Activated naive CD4-positive, alpha-beta T cell treated with anti-CD3 and anti-CD28 coated beads, Interleukin-2, amount 10 ng/mL, durations not matched to agents 7 days and 5 days (primary cell): ENCODE results near the gene ITGA3.

Experiments used
- CTCF ChIA-PET: fragments of 350-600 bp; sonication (Branson Sonifier 250); formaldehyde crosslinking; loops from one replicate; lab custom pipeline; 2021; ENCODE audit warnings: antibody characterized with exemption; lab: Charles Lee
- DNase-seq: peaks from one replicate; pipeline ENCODE4 v3.0.0-alpha.2; 2020
- H3K27ac Mint-ChIP-seq: one replicate; pipeline ENCODE4 v1.8.0; 2021; ENCODE audit warnings: mild to moderate bottlenecking, moderate library complexity, mixed read lengths
- H3K27me3 Mint-ChIP-seq: one replicate; pipeline ENCODE4 v1.8.0; 2021; ENCODE audit warnings: mild to moderate bottlenecking, mixed read lengths
- H3K36me3 Mint-ChIP-seq: one replicate; pipeline ENCODE4 v1.8.0; 2021; ENCODE audit warnings: mixed read lengths
- H3K4me1 Mint-ChIP-seq: one replicate; pipeline ENCODE4 v1.8.0; 2021; ENCODE audit warnings: mixed read lengths
- H3K4me3 Mint-ChIP-seq: one replicate; pipeline ENCODE4 v1.8.0; 2021; ENCODE audit warnings: mild to moderate bottlenecking, moderate library complexity, mixed read lengths
- H3K9me3 Mint-ChIP-seq: one replicate; pipeline ENCODE4 v1.8.0; 2021; ENCODE audit warnings: mixed read lengths

ITGA3 gene

DNA sequence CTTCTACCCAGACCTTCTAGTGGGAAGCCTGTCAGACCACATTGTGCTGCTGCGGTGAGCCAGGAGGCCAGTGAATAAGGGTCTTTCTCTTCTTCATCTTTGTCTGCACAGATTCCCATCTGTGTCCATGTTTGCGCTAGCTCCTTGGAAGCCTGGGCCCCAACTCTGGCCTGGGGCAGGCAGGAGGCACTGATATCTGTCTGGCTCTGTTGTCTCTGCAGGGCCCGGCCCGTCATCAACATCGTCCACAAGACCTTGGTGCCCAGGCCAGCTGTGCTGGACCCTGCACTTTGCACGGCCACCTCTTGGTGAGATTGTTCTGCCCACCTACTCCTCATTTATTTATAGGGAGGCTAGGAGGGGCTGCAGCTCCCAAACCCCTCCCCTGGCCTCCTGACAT, 18.3 kb downstream of the ITGA3 start:
- CTCF ChIA-PET = interaction anchor here (1.1 to 2.0 kb wide), 3 partner anchors 13 to 20 kb away, joined by 3 to 8 read pairs (median 4); no protein-coding TSS in a partner anchor
- Mint-ChIP-seq H3K9me3 (no peaks in the 10 kb centered on the region), H3K4me3 (no peak overlapping the region), H3K36me3 (peaks cover 6% of the 10 kb centered on the region), H3K27me3 (no peaks in the 10 kb centered on the region), H3K4me1 (no peaks in the 10 kb centered on the region), H3K27ac (no peak overlapping the region)
- DNase-seq = no peak

DNA sequence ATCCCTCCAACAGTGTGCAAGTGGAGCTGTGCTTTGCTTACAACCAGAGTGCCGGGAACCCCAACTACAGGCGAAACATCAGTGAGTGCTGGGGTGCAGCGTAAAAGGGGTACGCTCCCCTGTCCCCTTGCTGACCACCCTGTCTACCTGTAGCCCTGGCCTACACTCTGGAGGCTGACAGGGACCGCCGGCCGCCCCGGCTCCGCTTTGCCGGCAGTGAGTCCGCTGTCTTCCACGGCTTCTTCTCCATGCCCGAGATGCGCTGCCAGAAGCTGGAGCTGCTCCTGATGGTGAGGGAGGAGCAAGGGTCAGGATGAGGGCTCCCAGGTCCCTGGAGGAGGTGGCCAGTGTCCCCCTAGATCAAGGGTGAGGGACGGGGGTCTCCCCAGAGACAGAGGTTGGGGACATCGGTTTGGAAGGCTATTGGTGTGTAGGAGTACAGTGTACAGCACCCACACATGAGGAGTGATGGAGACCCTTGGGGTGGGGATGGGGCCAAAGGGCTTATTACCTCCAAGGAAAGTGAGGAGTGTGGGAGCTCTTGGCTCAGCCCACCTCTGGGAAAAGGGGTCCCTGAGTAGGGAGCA, 19.6 kb downstream of the ITGA3 start:
- DNase-seq = no peak
- Mint-ChIP-seq H3K36me3 (peaks cover 6% of the 10 kb centered on the region), H3K27ac (no peak overlapping the region), H3K4me3 (no peak overlapping the region), H3K4me1 (no peaks in the 10 kb centered on the region), H3K9me3 (no peaks in the 10 kb centered on the region), H3K27me3 (no peaks in the 10 kb centered on the region)
- CTCF ChIA-PET = interaction anchor here (1.6 to 2.0 kb wide), 2 partner anchors 12 to 20 kb away, joined by 4 to 8 read pairs; partner anchors contain the start of gene ITGA3

- H3K9me3 Mint-ChIP-seq = no peaks in the 10 kb centered on the region
- DNase-seq = no peak
- H3K4me3 Mint-ChIP-seq = no peak overlapping the region
- no peaks in the 10 kb centered on the region for H3K27me3 Mint-ChIP-seq
- no peaks in the 10 kb centered on the region for H3K4me1 Mint-ChIP-seq
- CTCF ChIA-PET = interaction anchor here (1.6 kb wide), 1 partner anchor 20 kb away, joined by 4 read pairs; the partner anchor contains the start of gene ITGA3
- peaks cover 4% of the 10 kb centered on the region for H3K36me3 Mint-ChIP-seq
- no peak overlapping the region for H3K27ac Mint-ChIP-seq
These were observed 20.3 kb downstream of the ITGA3 start for GRCh38 chr17:50076221-50076590.

GRCh38 chr17:50076591-50077235, 20.8 kb downstream of the ITGA3 start:
- Mint-ChIP-seq H3K4me3 (no peak overlapping the region), H3K36me3 (no peaks in the 10 kb centered on the region), H3K27ac (no peak overlapping the region), H3K9me3 (no peaks in the 10 kb centered on the region), H3K27me3 (no peaks in the 10 kb centered on the region), H3K4me1 (no peaks in the 10 kb centered on the region)
- DNase-seq = no peak
- CTCF ChIA-PET = interaction anchor here (1.6 to 2.2 kb wide), 3 partner anchors 11 to 38 kb away, joined by 4 to 20 read pairs (median 7); partner anchors contain the start of gene ITGA3

DNA sequence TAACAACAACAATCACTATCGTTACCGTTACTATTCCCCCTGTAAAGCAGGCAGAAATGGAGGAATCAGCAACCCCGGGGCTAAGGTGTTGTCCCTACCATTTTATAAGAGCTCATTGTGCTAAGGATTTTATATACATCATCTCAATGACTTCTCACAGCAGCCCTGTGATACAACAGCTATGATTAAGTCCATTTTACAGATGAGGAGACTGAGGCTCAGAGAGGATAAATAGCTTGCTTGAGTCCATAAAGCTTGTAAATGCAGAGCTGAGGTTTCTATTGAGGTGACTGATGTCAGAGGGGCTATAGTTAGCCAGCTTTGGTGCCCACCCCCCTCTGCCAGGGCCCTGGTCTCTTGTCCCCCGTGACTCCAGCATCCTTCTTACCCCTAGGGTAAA, 22.5 kb downstream of the ITGA3 start:
- H3K27me3 Mint-ChIP-seq = no peaks in the 10 kb centered on the region
- no peak overlapping the region for H3K27ac Mint-ChIP-seq
- no peak for DNase-seq
- H3K4me3 Mint-ChIP-seq = no peak overlapping the region
- H3K36me3 Mint-ChIP-seq = no peaks in the 10 kb centered on the region
- CTCF ChIA-PET = interaction anchor here (0.6 to 2.2 kb wide), 5 partner anchors 9 to 60 kb away, joined by 3 to 20 read pairs (median 3); no protein-coding TSS in a partner anchor
- H3K4me1 Mint-ChIP-seq = no peaks in the 10 kb centered on the region
- H3K9me3 Mint-ChIP-seq = no peaks in the 10 kb centered on the region

- CTCF ChIA-PET = interaction anchor here (1.3 to 2.7 kb wide), 3 partner anchors 12 to 522 kb away, joined by 3 to 12 read pairs (median 4); partner anchors contain the start of gene PDK2
- DNase-seq = no peak
- H3K9me3 Mint-ChIP-seq = no peaks in the 10 kb centered on the region
- H3K27me3 Mint-ChIP-seq = no peaks in the 10 kb centered on the region
- no peaks in the 10 kb centered on the region for H3K4me1 Mint-ChIP-seq
- H3K27ac Mint-ChIP-seq = no peak overlapping the region
- H3K36me3 Mint-ChIP-seq = no peaks in the 10 kb centered on the region
- no peak overlapping the region for H3K4me3 Mint-ChIP-seq
These were observed 23.6 kb downstream of the ITGA3 start for GRCh38 chr17:50079334-50080095.

- Mint-ChIP-seq H3K4me3 (no peak overlapping the region), H3K36me3 (no peaks in the 10 kb centered on the region), H3K4me1 (no peaks in the 10 kb centered on the region), H3K27me3 (no peaks in the 10 kb centered on the region), H3K9me3 (no peaks in the 10 kb centered on the region), H3K27ac (no peak overlapping the region)
- no peak for DNase-seq
- CTCF ChIA-PET = interaction anchor here (1.3 to 2.7 kb wide), 3 partner anchors 11 to 523 kb away, joined by 3 to 12 read pairs (median 4); partner anchors contain the start of gene PDK2
These were observed 24.2 kb downstream of the ITGA3 start for GRCh38 chr17:50080096-50080480.

DNA sequence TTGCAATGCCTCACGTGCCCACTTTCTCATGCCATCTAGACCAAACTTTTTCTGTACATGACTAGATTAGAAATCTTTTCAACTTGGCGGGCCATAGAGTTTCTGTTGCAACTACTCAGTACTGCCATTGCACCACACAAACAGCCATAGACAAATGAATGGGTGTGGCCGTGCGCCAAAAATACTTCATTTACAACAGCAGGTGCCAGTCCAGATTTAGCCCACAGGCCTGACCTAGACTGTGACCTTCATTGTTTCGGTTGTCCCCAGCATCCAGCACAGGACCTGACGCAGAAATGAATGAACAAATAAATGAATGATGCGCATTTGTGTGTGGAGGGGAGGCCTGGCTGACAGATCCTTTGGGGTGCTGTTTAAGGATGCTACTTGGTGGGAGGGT, 24.9 kb downstream of the ITGA3 start:
- H3K4me3 Mint-ChIP-seq = no peak overlapping the region
- no peaks in the 10 kb centered on the region for H3K4me1 Mint-ChIP-seq
- no peaks in the 10 kb centered on the region for H3K36me3 Mint-ChIP-seq
- H3K27me3 Mint-ChIP-seq = no peaks in the 10 kb centered on the region
- no peaks in the 10 kb centered on the region for H3K9me3 Mint-ChIP-seq
- no peak overlapping the region for H3K27ac Mint-ChIP-seq
- DNase-seq = no peak
- CTCF ChIA-PET = interaction anchor here (1.3 to 2.7 kb wide), 3 partner anchors 11 to 524 kb away, joined by 3 to 12 read pairs (median 4); partner anchors contain the start of gene PDK2

- Mint-ChIP-seq H3K36me3 (no peaks in the 10 kb centered on the region), H3K27me3 (no peaks in the 10 kb centered on the region), H3K27ac (no peak overlapping the region), H3K4me3 (no peak overlapping the region), H3K4me1 (no peaks in the 10 kb centered on the region), H3K9me3 (no peaks in the 10 kb centered on the region)
- DNase-seq = no peak
- CTCF ChIA-PET = interaction anchor here (0.6 to 2.7 kb wide), 4 partner anchors 13 to 1250 kb away, joined by 3 to 12 read pairs (median 3); partner anchors contain the start of gene PDK2
These were observed 25.8 kb downstream of the ITGA3 start for GRCh38 chr17:50081757-50082156.

GRCh38 chr17:50087246-50087911, 31.5 kb downstream of the ITGA3 start:
- H3K36me3 Mint-ChIP-seq = no peaks in the 10 kb centered on the region
- no peak overlapping the region for H3K4me3 Mint-ChIP-seq
- no peaks in the 10 kb centered on the region for H3K9me3 Mint-ChIP-seq

GRCh38 chr17:50087912-50088405, 32.0 kb downstream of the ITGA3 start:
- DNase-seq = no peak
- Mint-ChIP-seq H3K4me1 (no peaks in the 10 kb centered on the region), H3K36me3 (no peaks in the 10 kb centered on the region), H3K4me3 (no peak overlapping the region), H3K27me3 (no peaks in the 10 kb centered on the region), H3K27ac (no peak overlapping the region), H3K9me3 (no peaks in the 10 kb centered on the region)
- CTCF ChIA-PET = interaction anchor here (0.5 to 2.8 kb wide), 32 partner anchors 8 to 230 kb away, joined by 3 to 111 read pairs (median 5); partner anchors contain the start of genes ITGA3 and PDK2

More at GRCh38 chr17:50087246-50087911, 31.5 kb downstream of the ITGA3 start:
- Mint-ChIP-seq H3K27me3 (no peaks in the 10 kb centered on the region), H3K27ac (no peak overlapping the region), H3K4me1 (no peaks in the 10 kb centered on the region)
- peak; percentile 84 for DNase-seq
- CTCF ChIA-PET = interaction anchor here (0.5 to 2.8 kb wide), 35 partner anchors 8 to 230 kb away, joined by 3 to 111 read pairs (median 5); partner anchors contain the start of genes ITGA3 and PDK2

DNA sequence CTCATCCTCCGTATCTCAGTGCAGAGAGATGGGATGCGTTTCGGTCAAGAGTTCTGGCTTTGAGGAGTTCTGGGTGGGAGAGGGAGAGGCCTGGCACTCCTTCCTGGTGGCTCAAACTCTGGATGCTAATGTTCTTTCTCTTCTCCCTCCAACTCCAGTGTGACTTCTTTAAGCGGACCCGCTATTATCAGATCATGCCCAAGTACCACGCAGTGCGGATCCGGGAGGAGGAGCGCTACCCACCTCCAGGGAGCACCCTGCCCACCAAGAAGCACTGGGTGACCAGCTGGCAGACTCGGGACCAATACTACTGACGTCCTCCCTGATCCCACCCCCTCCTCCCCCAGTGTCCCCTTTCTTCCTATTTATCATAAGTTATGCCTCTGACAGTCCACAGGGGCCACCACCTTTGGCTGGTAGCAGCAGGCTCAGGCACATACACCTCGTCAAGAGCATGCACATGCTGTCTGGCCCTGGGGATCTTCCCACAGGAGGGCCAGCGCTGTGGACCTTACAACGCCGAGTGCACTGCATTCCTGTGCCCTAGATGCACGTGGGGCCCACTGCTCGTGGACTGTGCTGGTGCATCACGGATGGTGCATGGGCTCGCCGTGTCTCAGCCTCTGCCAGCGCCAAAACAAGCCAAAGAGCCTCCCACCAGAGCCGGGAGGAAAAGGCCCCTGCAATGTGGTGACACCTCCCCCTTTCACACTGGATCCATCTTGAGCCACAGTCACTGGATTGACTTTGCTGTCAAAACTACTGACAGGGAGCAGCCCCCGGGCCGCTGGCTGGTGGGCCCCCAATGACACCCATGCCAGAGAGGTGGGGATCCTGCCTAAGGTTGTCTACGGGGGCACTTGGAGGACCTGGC, 33.3 kb downstream of the ITGA3 start:
- no peak overlapping the region for H3K27ac Mint-ChIP-seq
- no peaks in the 10 kb centered on the region for H3K9me3 Mint-ChIP-seq
- CTCF ChIA-PET = no interaction called here
- H3K4me1 Mint-ChIP-seq = peaks cover 2% of the 10 kb centered on the region
- no peaks in the 10 kb centered on the region for H3K36me3 Mint-ChIP-seq
- no peak for DNase-seq
- H3K27me3 Mint-ChIP-seq = peaks cover 5% of the 10 kb centered on the region
- H3K4me3 Mint-ChIP-seq = no peak overlapping the region
